Measurements from ENCODE around the gene ZCWPW1.
A peak's percentile ranks its signal among the peaks of the same experiment; 100 is the strongest.

Gene ZCWPW1

DNA sequence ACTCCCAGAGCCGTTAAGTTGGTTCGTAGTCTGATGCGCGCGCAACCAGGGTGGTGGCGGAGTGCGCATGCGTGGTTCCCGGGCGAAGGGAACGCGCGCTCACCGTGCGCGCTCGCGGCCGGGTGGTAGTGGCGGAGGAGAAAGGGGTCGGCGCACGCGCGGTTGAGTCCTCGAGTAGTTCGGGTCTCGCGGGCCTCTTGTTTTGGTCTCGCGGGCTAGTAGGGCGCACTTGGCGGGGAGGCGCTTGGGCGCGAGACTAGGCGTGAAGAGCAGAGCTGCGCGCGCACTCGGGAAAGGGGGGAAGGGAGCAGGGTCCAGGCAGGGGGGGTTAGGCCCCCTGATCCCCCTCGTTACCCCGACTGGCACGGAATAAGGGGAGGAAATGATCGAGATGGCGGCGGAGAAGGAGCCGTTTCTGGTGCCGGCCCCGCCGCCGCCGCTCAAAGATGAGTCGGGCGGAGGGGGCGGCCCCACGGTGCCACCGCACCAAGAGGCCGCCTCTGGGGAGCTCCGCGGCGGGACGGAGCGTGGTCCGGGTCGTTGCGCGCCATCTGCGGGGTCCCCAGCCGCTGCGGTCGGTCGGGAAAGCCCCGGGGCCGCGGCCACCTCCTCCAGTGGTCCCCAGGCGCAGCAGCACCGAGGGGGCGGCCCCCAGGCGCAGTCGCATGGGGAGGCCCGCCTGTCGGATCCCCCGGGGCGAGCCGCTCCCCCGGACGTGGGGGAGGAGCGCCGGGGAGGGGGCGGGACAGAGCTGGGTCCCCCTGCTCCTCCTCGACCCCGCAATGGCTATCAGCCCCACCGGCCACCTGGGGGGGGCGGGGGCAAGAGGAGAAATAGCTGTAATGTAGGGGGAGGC lies 1.4 kb upstream of the ZCWPW1 start, which contains the start of gene MEPCE:
Gene MEPCE (plus strand): TSS at position 195 of the 856 bp plus-strand sequence. CDS start 188 bp downstream, at position 383.
- peak within 1 kb of the TSS; percentile 99 for H3K4me3 ChIP-seq (ENCODE audit: low read depth, low read length)
- TF ChIP-seq CTCF (IDR thresholded peaks at IDR 0.05; ENCODE audit: borderline replicate concordance, insufficient read depth, low read depth, low read length), result no peak

DNA sequence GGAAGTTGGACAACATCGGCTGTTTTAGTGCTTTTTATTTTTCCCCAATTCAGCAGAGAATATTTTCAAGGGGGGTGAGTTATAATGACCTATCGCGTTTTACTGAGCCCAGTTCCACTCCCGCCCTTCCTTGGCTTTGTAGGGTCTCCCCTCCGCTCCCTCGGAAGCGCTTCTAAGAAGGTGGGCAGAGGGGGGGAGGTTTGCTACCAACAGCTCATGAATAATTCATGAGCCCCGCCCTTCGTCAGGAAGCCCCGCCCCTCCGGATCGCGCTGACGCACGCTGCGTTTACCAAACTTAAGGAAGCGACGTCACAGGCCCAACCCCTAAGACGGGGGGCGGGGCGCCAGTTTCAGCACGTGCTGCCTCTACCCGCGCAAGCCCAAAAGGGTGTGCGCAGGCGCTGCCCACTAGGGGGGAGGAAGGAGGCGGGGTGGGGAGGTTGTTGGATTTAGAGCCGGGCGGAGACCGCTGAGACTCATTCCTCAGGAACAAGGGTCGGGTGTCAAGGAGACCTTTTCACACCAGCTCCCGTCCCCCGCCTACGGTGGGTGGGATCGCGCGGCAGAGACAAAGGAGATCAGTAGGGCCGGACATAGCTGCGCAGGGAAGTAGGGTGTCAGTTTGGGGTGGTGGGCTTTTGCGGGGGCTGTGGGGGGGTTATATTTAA lies 599 bp upstream of the ZCWPW1 start:
- TF ChIP-seq CTCF (IDR thresholded peaks at IDR 0.05; ENCODE audit: borderline replicate concordance, insufficient read depth, low read depth, low read length), result no peak
- H3K4me3 ChIP-seq (ENCODE audit: low read depth, low read length), result peak overlapping the region; percentile 99

GRCh38 chr7:100427762-100428198 lies 723 bp downstream of the ZCWPW1 start:
- no peak for TF ChIP-seq CTCF (IDR thresholded peaks at IDR 0.05; ENCODE audit: borderline replicate concordance, insufficient read depth, low read depth, low read length)
- H3K4me3 ChIP-seq (ENCODE audit: low read depth, low read length), result peak overlapping the region; percentile 99

DNA sequence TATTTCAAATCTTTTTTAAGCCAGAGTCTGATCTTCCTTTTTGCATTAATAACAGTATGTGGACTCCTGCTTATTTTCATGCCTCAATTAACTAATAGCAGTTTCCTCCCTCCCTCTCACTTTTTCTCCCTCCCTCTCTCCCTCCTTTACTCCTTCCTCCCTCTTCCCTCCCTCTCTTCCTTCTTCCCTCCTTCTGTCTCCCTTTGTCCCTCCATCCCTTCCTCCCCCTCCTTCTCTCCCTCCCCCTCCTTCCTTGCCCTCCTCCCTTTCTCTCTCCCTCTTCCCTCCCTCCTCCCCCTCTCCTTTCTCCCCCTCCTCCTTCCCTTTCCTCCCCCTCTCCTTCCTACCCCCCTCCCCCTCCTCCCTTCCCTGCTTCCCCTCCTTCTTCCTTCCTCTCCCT lies 2.0 kb downstream of the ZCWPW1 start:
- no peak for TF ChIP-seq CTCF (IDR thresholded peaks at IDR 0.05; ENCODE audit: borderline replicate concordance, insufficient read depth, low read depth, low read length)

GRCh38 chr7:100425347-100425746 lies 3.2 kb downstream of the ZCWPW1 start:
- TF ChIP-seq CTCF (IDR thresholded peaks at IDR 0.05; ENCODE audit: borderline replicate concordance, insufficient read depth, low read depth, low read length), result no peak
- H3K4me3 ChIP-seq (ENCODE audit: low read depth, low read length), result no peak overlapping the region

More for the DNA sequence above, 2.0 kb downstream of the ZCWPW1 start:
- no peak overlapping the region for H3K4me3 ChIP-seq (ENCODE audit: low read depth, low read length)

DNA sequence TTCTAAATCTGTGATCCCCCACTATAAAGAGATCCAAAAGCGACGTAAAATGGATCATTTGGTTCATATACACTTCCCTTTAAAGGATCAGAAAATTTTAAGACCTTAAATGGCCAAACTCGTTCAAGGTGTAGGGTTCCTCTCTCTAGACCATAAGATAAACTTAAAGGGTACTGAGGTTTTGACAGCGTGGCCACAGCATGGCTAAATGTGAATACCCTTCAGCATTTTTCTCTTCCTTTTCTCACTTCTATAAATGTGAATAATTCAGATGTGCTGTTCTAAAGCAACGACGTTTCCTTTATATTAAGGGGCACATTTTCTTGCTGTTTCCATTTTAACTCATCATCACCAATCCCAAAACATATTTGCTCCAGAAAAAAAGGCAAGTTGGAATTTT lies 5.2 kb downstream of the ZCWPW1 start:
- TF ChIP-seq CTCF (IDR thresholded peaks at IDR 0.05; ENCODE audit: borderline replicate concordance, insufficient read depth, low read depth, low read length), result no peak
- H3K4me3 ChIP-seq (ENCODE audit: low read depth, low read length), result no peak overlapping the region

Data from GM12875 (cell line).